ENCODE data around the gene PARD3B.

DNA sequence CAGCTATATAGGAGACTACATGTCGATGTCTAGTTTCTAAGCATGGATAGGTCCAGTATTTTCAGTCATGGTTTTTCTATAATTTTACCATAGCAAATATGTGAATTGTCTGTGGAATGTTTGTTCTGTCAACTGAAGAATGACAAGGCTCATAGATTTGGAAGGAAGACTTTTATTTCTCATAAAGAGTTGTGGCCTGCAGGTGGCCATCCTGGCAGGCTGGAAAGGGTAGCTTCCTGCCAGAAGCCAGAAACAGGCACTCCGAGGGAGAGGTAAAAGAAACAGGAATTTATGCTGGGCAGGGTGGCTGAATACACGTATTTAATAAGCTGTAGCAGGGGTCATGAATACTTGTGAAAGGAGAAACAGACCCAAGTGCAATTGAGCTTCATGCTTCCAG lies 182.1 kb downstream of the PARD3B start:
- TF ChIP-seq, protein P1, sequence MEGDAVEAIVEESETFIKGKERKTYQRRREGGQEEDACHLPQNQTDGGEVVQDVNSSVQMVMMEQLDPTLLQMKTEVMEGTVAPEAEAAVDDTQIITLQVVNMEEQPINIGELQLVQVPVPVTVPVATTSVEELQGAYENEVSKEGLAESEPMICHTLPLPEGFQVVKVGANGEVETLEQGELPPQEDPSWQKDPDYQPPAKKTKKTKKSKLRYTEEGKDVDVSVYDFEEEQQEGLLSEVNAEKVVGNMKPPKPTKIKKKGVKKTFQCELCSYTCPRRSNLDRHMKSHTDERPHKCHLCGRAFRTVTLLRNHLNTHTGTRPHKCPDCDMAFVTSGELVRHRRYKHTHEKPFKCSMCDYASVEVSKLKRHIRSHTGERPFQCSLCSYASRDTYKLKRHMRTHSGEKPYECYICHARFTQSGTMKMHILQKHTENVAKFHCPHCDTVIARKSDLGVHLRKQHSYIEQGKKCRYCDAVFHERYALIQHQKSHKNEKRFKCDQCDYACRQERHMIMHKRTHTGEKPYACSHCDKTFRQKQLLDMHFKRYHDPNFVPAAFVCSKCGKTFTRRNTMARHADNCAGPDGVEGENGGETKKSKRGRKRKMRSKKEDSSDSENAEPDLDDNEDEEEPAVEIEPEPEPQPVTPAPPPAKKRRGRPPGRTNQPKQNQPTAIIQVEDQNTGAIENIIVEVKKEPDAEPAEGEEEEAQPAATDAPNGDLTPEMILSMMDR (IDR thresholded peaks at IDR 0.05) = no peak
- no peak for TF ChIP-seq EP300 (IDR thresholded peaks at IDR 0.05; ENCODE audit: low read depth)
- TF ChIP-seq POLR2AphosphoS5 (IDR thresholded peaks at IDR 0.05) = no peak

All from transverse colon (tissue), 4 donors.